Transverse colon (tissue), 4 donors: ENCODE measurements around the gene CAST.

Experiments
- POLR2A ChIP-seq: fragments of 450-650 bp; IDR thresholded peaks from one replicate; pipeline ENCODE4 v1.6.1; 2016; ENCODE audit warnings: antibody characterized with exemption, mild to moderate bottlenecking, moderate library complexity
- POLR2AphosphoS5 ChIP-seq, 3 donors: sonication (generic); formaldehyde crosslinking; IDR thresholded peaks; one replicate each; pipeline ENCODE4 v1.6.1; 2016; ENCODE audit warnings: antibody characterized with exemption in 3 of 3
- TF ChIP-seq, protein P1 (sequence below), 5 experiments: fragments of 200-600 bp in 3 of 5; fragments of 450-650 bp in 2 of 5; sonication (generic) in 3 of 5; IDR thresholded peaks; 1 replicate in 2 of 5; 2 replicates in 3 of 5; pipeline ENCODE4 v1.5.1; 2016 to 2017; ENCODE audit warnings: antibody characterized with exemption in 5 of 5, inconsistent platforms in 3 of 5, mild to moderate bottlenecking in 2 of 5, moderate library complexity in 1 of 5

DNA sequence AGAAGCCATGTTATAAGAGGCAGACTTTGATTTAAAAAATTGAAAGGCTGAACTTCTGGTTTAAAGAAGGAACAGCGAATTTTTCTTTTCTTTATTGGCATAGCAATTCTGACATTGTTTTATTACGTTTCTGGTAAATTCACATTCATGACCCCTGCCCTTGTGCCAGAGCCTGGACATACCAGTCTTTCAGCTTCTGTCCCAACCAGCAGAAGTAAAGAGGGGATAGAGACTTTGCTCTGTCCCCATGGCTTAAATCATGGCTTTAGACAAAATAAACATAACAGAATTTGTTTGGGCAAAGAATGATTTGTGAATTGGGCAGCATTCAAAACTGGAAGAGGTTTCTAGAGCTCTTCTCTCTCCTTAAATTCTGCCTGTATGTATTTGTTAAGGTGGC lies 15.3 kb downstream of the CAST start:
- TF ChIP-seq, protein P1, sequence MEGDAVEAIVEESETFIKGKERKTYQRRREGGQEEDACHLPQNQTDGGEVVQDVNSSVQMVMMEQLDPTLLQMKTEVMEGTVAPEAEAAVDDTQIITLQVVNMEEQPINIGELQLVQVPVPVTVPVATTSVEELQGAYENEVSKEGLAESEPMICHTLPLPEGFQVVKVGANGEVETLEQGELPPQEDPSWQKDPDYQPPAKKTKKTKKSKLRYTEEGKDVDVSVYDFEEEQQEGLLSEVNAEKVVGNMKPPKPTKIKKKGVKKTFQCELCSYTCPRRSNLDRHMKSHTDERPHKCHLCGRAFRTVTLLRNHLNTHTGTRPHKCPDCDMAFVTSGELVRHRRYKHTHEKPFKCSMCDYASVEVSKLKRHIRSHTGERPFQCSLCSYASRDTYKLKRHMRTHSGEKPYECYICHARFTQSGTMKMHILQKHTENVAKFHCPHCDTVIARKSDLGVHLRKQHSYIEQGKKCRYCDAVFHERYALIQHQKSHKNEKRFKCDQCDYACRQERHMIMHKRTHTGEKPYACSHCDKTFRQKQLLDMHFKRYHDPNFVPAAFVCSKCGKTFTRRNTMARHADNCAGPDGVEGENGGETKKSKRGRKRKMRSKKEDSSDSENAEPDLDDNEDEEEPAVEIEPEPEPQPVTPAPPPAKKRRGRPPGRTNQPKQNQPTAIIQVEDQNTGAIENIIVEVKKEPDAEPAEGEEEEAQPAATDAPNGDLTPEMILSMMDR (IDR thresholded peaks at IDR 0.05): no peak
- no peak for TF ChIP-seq POLR2A
- no peak for TF ChIP-seq POLR2AphosphoS5 (IDR thresholded peaks at IDR 0.05)
